Lower leg skin (tissue), 3 donors: ENCODE data around the gene PTPRO.

Source experiments
- POLR2A ChIP-seq, 2 donors: fragments of 450-650 bp; IDR thresholded peaks; one replicate each; pipeline ENCODE4 v1.6.1; 2016 to 2017; ENCODE audit warnings: antibody characterized with exemption in 2 of 2, mild to moderate bottlenecking in 1 of 2, moderate library complexity in 1 of 2
- TF ChIP-seq, protein P1 (sequence below), 3 donors: fragments of 450-650 bp; IDR thresholded peaks; one replicate each; pipeline ENCODE4 v1.5.1; 2016; ENCODE audit warnings: antibody characterized with exemption in 3 of 3, mild to moderate bottlenecking in 3 of 3, moderate library complexity in 2 of 3

DNA sequence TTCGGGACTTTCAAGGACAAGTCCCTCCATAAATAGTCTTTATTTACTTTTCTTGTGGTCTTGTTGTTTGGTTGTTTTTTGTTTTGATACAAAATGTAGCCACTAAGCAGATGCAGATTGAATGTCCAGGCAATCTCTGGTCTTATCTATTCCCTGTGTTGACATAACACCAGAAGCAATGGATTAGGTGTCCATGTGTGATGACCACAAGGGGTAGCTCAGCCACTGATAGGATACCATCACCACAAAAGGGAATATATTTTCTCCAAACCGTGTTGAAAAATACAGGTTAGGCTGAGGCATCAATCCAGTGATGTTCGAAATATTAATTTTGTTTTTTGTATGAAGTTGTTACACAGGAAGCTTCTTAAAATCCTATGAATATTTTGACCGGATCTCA, 270.6 kb downstream of the PTPRO start:
- TF ChIP-seq, protein P1, sequence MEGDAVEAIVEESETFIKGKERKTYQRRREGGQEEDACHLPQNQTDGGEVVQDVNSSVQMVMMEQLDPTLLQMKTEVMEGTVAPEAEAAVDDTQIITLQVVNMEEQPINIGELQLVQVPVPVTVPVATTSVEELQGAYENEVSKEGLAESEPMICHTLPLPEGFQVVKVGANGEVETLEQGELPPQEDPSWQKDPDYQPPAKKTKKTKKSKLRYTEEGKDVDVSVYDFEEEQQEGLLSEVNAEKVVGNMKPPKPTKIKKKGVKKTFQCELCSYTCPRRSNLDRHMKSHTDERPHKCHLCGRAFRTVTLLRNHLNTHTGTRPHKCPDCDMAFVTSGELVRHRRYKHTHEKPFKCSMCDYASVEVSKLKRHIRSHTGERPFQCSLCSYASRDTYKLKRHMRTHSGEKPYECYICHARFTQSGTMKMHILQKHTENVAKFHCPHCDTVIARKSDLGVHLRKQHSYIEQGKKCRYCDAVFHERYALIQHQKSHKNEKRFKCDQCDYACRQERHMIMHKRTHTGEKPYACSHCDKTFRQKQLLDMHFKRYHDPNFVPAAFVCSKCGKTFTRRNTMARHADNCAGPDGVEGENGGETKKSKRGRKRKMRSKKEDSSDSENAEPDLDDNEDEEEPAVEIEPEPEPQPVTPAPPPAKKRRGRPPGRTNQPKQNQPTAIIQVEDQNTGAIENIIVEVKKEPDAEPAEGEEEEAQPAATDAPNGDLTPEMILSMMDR (IDR thresholded peaks at IDR 0.05): no peak
- TF ChIP-seq POLR2A (IDR thresholded peaks at IDR 0.05): no peak
